GM12891 (cell line): ENCODE measurements around the gene MATR3.
"Not testable (repeated sequence)": the region's sequence is repeated elsewhere in the genome, so short reads cannot be mapped to it uniquely, and the experiment has no call there.

Source experiments
- DNase-seq: peaks from one replicate; pipeline ENCODE4 v3.0.0; 2011; ENCODE audit warnings: low spot score; ENCODE audit not compliant: insufficient read length
- FAIRE-seq: peaks from 2 replicates; lab custom pipeline; 2011; peaks lifted over from hg19 to GRCh38; lab: Jason Lieb, UNC
- PAX5 ChIP-seq: IDR thresholded peaks from 2 replicates; pipeline ENCODE4 v1.6.1; 2011; ENCODE audit warnings: low read length, moderate library complexity, mild to moderate bottlenecking; ENCODE audit not compliant: insufficient read depth, severe bottlenecking
- POLR2A ChIP-seq: IDR thresholded peaks from 2 replicates; pipeline ENCODE4 v1.6.1; 2011; ENCODE audit warnings: low read depth, low read length, control low read depth
- POLR2AphosphoS5 ChIP-seq: IDR thresholded peaks from 2 replicates; pipeline ENCODE4 v1.6.1; 2011; ENCODE audit warnings: low read depth, low read length, control low read depth
- POU2F2 ChIP-seq: IDR thresholded peaks from 2 replicates; pipeline ENCODE4 v1.6.1; 2011; ENCODE audit warnings: low read depth, mild to moderate bottlenecking, control low read depth, low read length, moderate library complexity
- SPI1 ChIP-seq: IDR thresholded peaks from 2 replicates; pipeline ENCODE4 v1.6.1; 2011; ENCODE audit warnings: low read depth, low read length, control low read depth
- TAF1 ChIP-seq: IDR thresholded peaks from 2 replicates; pipeline ENCODE4 v1.6.1; 2011; ENCODE audit warnings: low read depth, low read length, control low read depth

The MATR3 gene

DNA sequence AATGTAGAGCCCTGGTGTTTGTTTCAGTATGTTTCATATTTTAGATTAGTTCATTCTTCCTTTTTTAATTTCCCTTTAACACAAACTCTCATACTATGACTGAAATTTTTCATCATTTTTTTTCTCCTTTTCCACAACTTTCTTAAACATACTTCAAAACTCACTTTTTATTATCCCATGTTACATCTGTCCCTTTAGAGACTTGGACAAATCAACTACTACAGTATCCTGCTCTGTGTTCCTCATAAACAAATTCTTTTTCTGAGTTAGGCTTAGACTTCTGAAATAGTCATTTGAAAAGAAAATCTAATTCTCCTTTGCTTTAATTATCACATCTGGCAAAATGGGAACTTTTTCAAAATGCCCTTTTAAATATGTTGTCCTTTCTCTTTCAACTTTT is 15.3 kb downstream of the MATR3 start:
- DNase-seq = no peak
- FAIRE-seq = no peak
- TF ChIP-seq SPI1 (no peak), POLR2A (no peak), POLR2AphosphoS5 (no peak), PAX5 (no peak), POU2F2 (no peak), TAF1 (no peak)

DNA sequence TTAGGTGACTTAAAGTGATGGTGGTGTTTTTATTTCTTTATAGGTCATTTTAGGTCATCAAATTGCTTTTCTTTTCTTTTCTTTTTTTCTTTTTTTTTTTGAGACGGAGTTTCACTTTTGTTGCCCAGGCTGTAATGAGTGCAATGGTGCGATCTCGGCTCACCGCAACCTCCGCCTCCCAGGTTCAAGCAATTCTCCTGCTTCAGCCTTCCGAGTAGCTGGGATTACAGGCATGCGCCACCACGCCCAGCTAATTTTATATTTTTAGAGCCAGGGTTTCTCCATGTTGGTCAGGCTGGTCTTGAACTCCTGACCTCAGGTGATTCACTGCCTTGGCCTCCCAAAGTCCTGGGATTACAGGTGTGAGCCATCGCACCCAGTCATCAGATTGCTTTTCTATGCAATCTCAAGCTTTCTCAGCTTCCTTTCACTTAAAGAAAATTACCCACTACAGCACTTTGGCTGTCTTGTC is 17.2 kb downstream of the MATR3 start:
- not testable (repeated sequence) for DNase-seq, FAIRE-seq

DNA sequence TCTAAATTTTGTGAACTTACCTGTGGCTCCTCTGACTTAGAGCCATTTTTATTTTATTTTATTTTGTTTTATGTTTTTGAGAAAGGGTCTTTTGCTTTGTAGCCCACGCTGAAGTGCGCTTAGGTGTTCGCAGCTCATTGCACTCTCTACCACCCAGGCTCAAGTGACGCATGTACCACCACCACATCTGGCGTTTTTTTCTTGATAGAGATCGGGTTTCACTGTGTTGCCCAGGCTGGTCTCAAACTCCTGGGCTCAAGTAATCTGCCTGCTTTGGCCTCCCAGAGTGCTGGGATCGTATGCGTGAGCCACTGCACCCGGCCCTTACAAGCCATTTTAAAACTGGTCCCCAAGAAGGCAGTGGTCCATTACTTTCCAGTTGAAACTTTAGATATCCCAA is 18.5 kb downstream of the MATR3 start:
- no peak for FAIRE-seq
- no peak for DNase-seq
- no peak for TF ChIP-seq POU2F2
- no peak for TF ChIP-seq SPI1
- no peak for TF ChIP-seq POLR2AphosphoS5
- TF ChIP-seq PAX5 = no peak
- TF ChIP-seq TAF1 = no peak
- TF ChIP-seq POLR2A = no peak

DNA sequence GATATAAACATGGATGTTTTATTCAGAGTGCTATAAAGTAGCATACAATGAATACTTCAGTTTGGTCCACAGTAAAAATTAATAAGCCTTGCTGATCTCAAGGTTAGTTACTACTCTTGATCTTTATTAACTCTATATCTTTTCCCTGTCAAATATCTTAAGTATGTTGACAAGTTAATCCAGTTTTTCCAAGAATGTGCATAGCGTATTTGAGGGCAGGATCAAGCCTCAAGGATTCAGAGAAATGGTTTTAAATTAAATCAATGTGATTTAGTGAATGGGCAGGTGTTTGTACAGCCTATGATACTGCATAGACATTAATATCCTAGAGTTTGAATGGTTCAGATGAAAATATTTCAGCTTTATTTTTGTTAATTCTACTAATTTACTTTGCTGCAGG is 20.7 kb downstream of the MATR3 start:
- TF ChIP-seq SPI1 (no peak), TAF1 (no peak), POU2F2 (no peak), POLR2A (no peak), PAX5 (no peak), POLR2AphosphoS5 (no peak)
- FAIRE-seq (no peak), DNase-seq (no peak)

DNA sequence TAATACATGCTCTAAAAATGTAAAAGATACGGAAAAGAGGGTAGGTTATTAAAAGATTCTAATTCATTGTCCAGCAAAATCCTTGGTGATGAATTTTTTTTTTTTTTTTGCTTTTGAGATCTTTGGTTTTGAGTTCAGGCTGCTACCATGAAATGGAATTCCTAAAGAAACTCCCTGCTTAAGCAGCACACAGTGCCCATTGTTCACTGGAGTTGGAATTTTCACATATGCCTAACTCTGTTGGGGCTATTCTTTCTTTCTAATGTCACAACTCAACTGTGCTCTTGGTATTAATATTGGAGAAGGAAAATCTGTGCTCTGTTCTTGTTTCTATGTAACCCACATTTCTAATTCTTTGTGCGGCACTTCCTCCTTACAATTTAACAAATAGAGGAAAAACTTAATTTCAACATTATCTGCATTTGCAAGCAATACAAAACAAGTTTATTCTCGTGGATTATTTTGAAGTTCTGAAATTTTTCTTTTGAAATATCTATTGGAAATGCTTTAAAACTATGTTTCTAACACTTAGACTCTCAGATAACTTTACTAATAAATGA is 21.6 kb downstream of the MATR3 start:
- TF ChIP-seq TAF1 = no peak
- no peak for TF ChIP-seq SPI1
- TF ChIP-seq POLR2AphosphoS5 = no peak
- TF ChIP-seq POLR2A = no peak
- no peak for TF ChIP-seq PAX5
- TF ChIP-seq POU2F2 = no peak
- DNase-seq = no peak
- no peak for FAIRE-seq

DNA sequence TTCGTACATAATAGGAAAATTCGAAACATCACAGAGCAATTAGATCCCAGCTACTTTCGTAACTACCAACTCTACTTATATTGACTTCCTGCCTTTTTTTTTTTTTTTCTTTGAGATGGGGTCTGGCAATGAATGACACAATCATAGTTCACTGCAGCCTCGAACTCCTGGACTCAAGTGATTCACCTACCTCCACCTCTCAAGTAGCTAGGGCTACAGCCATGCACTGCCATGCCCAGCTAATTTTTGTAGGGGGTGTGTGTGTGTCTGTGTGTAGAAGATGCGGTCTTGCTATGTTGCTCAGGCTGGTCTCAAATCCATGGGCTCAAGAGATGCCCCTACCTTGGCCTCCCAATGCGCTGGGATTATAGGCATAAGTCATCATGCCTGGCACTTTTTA is 42.3 kb downstream of the MATR3 start:
- no peak for FAIRE-seq
- TF ChIP-seq POLR2AphosphoS5 (no peak; the same call in none of the 2 replicates), TAF1 (no peak), POU2F2 (no peak), POLR2A (no peak)
- no peak for DNase-seq

DNA sequence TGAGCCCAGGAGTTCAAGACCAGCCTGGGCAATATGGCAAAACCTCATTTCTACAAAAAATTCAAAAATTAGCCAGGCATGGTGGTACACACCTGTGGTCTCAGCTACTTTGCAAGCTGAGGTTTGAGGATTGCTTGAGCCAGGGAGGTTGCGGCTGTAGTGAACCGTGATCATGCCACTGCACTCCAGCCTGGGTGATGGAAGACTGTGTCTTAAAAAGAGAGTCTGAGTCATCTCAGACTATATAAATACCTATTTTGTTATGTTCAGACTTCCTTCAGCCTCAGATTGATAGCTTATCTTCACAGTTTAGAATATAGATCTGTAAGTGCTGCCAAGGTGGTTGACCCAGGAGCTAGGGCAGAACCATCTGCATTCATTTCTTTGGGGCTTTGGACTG is 46.5 kb downstream of the MATR3 start:
- TF ChIP-seq POU2F2 = no peak
- TF ChIP-seq POLR2AphosphoS5 = no peak
- TF ChIP-seq PAX5 = no peak
- TF ChIP-seq SPI1 = no peak
- TF ChIP-seq POLR2A = no peak
- TF ChIP-seq TAF1 = no peak
- FAIRE-seq (no peak), DNase-seq (no peak)

DNA sequence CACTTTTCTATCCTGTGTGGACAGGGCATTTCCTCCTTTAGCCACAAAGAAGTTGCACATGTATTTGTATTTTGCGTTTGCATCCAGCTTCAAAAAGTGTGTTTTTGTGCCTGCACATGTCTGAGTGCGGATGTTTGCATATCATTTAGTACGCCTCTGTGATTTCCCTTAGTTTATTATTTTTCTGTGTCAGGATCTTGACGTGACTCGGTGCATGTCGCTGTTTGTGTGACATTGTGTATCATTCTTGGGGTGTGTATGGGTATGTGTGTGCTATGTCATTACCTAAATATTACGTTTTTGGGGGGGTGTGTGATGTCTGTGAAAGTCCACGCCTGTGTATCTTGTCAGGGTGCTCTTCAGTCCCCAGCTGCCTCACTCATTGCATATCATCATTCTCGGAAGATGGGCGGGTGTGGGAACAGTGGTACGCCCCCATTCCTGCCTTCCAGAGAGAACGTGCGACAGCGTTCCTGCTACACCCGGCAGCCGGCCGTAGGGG is 47.7 kb downstream of the MATR3 start:
- DNase-seq (no peak), FAIRE-seq (no peak)
- TF ChIP-seq POLR2A (no peak), POU2F2 (no peak; the same call in 1 of the 2 replicates), TAF1 (no peak), POLR2AphosphoS5 (no peak), PAX5 (no peak), SPI1 (no peak)

DNA sequence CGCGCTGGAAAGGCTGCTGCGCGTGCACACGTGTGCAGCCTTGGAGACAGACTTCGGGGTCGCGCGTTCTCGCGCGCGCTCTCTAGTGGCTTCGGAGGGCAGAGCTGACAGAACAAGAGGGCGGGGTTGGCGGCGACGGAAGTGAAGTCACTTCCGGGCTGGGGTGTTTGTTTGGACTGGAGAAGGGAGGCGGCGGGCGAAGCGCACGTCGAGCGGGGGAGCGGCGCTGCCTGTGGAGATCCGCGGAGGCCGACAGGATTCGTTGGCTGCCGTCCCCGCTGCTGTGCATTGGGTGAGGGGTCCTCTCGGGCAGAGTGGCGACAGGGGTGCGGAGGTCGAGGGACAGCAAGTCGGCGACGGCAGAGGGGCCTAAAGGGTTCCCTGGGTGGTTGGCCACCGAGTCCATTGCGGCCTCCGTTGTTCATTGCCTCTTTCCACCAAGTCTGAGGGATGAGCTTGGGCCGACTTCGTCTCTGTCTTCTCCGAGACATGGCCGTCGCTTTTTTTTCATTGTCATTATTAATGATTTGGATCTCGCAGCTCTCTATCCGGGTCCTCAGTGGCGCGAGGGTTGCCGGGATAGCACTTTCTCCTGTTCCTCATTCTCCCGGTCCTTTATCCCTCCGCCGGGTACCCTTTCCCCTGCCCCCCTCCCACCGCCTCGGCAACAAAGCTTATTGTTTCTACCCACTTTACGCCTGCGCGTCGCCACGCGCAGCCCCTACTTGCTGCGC is 48.3 kb downstream of the MATR3 start, which contains the start of gene PAIP2:
Gene PAIP2, plus strand, starts transcription at position 166 of the 734 bp plus-strand sequence. CDS start 21,931 bp downstream, outside the sequence.
- peak; percentile 99 for FAIRE-seq

DNA sequence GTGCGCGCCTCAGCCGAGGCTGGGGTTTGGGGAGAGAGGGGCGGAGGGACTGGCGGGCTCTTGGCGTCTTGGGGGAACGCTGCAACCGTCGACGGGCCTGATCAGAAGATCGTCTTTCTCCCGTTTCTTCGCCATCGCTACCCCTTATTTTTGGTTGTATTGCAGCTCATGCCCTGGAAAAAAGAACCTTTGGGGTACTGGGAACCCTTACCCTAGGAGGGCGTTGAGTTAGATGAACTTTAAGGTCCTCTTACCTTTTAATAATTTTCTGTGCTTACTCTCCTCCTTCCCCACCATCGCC is 48.8 kb downstream of the MATR3 start:
- no peak for TF ChIP-seq TAF1
- TF ChIP-seq POLR2A = no peak
- no peak for TF ChIP-seq SPI1
- TF ChIP-seq POU2F2 = no peak
- TF ChIP-seq PAX5 = no peak
- TF ChIP-seq POLR2AphosphoS5 = no peak
- no peak for FAIRE-seq
- DNase-seq = peak; percentile 66

More for the DNA sequence above, 48.3 kb downstream of the MATR3 start, which contains the start of gene PAIP2:
- TF ChIP-seq SPI1 = peak; percentile 53
- TF ChIP-seq PAX5 = no peak
- TF ChIP-seq POLR2A = peak; percentile 89
- TF ChIP-seq TAF1 = peak; percentile 68; the same call in 1 of the 2 replicates
- TF ChIP-seq POLR2AphosphoS5 = peak; percentile 90
- TF ChIP-seq POU2F2 = peak; percentile 26; the same call in 1 of the 2 replicates
- DNase-seq = peak; percentile 82
